Osteocyte (in vitro differentiated cells): ENCODE measurements around the gene ATRNL1. TPM values are rescaled to one million over a fixed set of nuclear protein-coding genes. Genes with fewer than 3 reads are reported as not detected.
"Not testable (repeated sequence)": the region's sequence is repeated elsewhere in the genome, so short reads cannot be mapped to it uniquely, and the experiment has no call there.

Source experiments
- DNase-seq: peaks from one replicate; pipeline ENCODE4 v3.0.0; 2021; ENCODE audit warnings: mixed read lengths; ENCODE audit not compliant: unreplicated experiment; ENCODE audit errors: extremely low spot score
- H3K27ac Mint-ChIP-seq: one replicate; pipeline ENCODE4 v1.8.0; 2021; ENCODE audit warnings: mild to moderate bottlenecking, mixed read lengths; ENCODE audit not compliant: unreplicated experiment
- H3K27me3 Mint-ChIP-seq: one replicate; pipeline ENCODE4 v1.8.0; 2021; ENCODE audit warnings: mixed read lengths; ENCODE audit not compliant: unreplicated experiment
- H3K36me3 Mint-ChIP-seq: one replicate; pipeline ENCODE4 v1.8.0; 2021; ENCODE audit warnings: mixed read lengths; ENCODE audit not compliant: unreplicated experiment
- H3K4me1 Mint-ChIP-seq: one replicate; pipeline ENCODE4 v1.8.0; 2021; ENCODE audit warnings: mixed read lengths; ENCODE audit not compliant: unreplicated experiment
- H3K4me3 Mint-ChIP-seq: one replicate; pipeline ENCODE4 v1.8.0; 2021; ENCODE audit warnings: mild to moderate bottlenecking, moderate library complexity, mixed read lengths; ENCODE audit not compliant: unreplicated experiment
- H3K9me3 Mint-ChIP-seq: one replicate; pipeline ENCODE4 v1.8.0; 2021; ENCODE audit warnings: mixed read lengths; ENCODE audit not compliant: unreplicated experiment
- CTCF ChIP-seq: fragments of 200-600 bp; sonication (generic); IDR thresholded peaks from 2 replicates; pipeline ENCODE4 v1.5.0; 2021; ENCODE audit warnings: antibody characterized with exemption, mild to moderate bottlenecking, moderate library complexity
- total RNA-seq: library from RNA; stranded (reverse); gene quantifications from 2 replicates; pipeline ENCODE4 v1.2.1, GENCODE V29; 2021

The ATRNL1 gene
- total RNA-seq, 1 donor from 2014 or later: 20.2 TPM

GRCh38 chr10:115094416-115095140 lies 1.4 kb downstream of the ATRNL1 start:
- TF ChIP-seq CTCF: no peak
- Mint-ChIP-seq H3K4me3 (peak overlapping the region; percentile 76), H3K27me3 (no peaks in the 10 kb centered on the region), H3K27ac (peak overlapping the region; percentile 21), H3K36me3 (no peaks in the 10 kb centered on the region), H3K4me1 (peaks cover 18% of the 10 kb centered on the region), H3K9me3 (no peaks in the 10 kb centered on the region)
- DNase-seq: no peak

- no peak overlapping the region for H3K4me3 Mint-ChIP-seq
- no peak for TF ChIP-seq CTCF
- H3K36me3 Mint-ChIP-seq: no peaks in the 10 kb centered on the region
- DNase-seq: no peak
- peaks cover under 1% of the 10 kb centered on the region for H3K9me3 Mint-ChIP-seq
- no peaks in the 10 kb centered on the region for H3K27me3 Mint-ChIP-seq
- H3K27ac Mint-ChIP-seq: no peak overlapping the region
- peaks cover 18% of the 10 kb centered on the region for H3K4me1 Mint-ChIP-seq
Measured at GRCh38 chr10:115095758-115096157, 2.6 kb downstream of the ATRNL1 start.

GRCh38 chr10:115103700-115104099 lies 10.5 kb downstream of the ATRNL1 start:
- H3K4me3 Mint-ChIP-seq: no peak overlapping the region
- H3K9me3 Mint-ChIP-seq: peaks cover 25% of the 10 kb centered on the region
- no peak overlapping the region for H3K27ac Mint-ChIP-seq
- peaks cover 12% of the 10 kb centered on the region for H3K36me3 Mint-ChIP-seq
- DNase-seq: no peak
- no peak for TF ChIP-seq CTCF
- H3K27me3 Mint-ChIP-seq: no peaks in the 10 kb centered on the region
- H3K4me1 Mint-ChIP-seq: peaks cover 2% of the 10 kb centered on the region

- not testable (repeated sequence) for H3K27me3 Mint-ChIP-seq, H3K27ac Mint-ChIP-seq, H3K4me1 Mint-ChIP-seq, DNase-seq, H3K4me3 Mint-ChIP-seq
- Mint-ChIP-seq H3K36me3 (peaks cover 12% of the 10 kb centered on the region), H3K9me3 (peaks cover 25% of the 10 kb centered on the region)
Measured at GRCh38 chr10:115105411-115105810, 12.2 kb downstream of the ATRNL1 start.

- no peak for DNase-seq
- no peak overlapping the region for H3K27ac Mint-ChIP-seq
- H3K36me3 Mint-ChIP-seq: peaks cover 5% of the 10 kb centered on the region
- no peak for TF ChIP-seq CTCF
- no peak overlapping the region for H3K4me3 Mint-ChIP-seq
- peaks cover 21% of the 10 kb centered on the region for H3K9me3 Mint-ChIP-seq
- no peaks in the 10 kb centered on the region for H3K4me1 Mint-ChIP-seq
- H3K27me3 Mint-ChIP-seq: no peaks in the 10 kb centered on the region
Measured at GRCh38 chr10:115107830-115108229, 14.7 kb downstream of the ATRNL1 start.
